Measurements from ENCODE around the gene ALDH16A1.
A peak's percentile ranks its signal among the peaks of the same experiment; 100 is the strongest.

Gene ALDH16A1

GRCh38 chr19:49420227-49420626, 32.8 kb upstream of the ALDH16A1 start:
- Mint-ChIP-seq H3K27ac (no peak overlapping the region), H3K4me3 (peak overlapping the region; percentile 36), H3K36me3 (no peaks in the 10 kb centered on the region), H3K9me3 (ENCODE audit: low read depth) (no peaks in the 10 kb centered on the region), H3K4me1 (ENCODE audit: low read depth) (peaks cover 33% of the 10 kb centered on the region), H3K27me3 (peaks cover 42% of the 10 kb centered on the region)

DNA sequence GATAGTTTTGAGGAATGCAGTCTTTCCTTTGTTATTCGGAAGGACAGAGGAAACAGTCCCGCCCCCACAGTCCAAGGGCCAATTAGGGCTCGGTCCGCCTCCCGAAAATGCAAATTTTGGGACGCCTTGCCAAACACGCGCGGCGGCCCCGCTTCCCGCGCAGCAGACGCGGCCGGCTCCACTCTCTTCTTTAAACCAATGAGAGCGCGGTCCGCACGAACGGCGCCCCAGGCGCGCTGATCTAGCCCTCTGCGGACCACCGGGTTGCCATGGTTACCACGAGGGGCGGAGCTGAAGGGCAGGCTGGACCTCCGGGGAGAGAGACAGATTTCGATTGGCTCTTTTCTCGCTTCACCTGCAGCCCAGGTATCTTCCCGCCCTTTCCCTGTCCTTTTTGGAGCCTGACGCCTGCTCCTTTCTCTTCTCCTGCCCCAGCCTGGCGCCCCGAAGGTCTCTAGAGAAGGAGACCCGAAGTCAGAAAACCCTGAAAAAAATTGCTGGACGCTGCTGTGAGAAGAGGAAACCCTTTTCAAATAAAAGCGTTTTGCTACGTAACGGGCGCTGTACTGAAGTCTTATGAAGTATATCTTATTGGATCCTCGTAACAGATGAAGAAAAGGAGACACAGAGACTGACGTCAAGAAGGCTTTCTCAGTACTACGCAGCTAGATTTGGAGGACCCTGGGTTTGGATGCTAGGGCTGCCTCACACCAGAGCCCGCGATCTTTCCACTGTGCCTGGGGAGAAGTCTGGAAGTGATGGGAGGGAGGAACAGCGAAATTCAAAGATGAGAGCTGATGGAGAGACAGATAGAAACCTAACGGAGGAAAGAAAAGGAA, 31.8 kb upstream of the ALDH16A1 start:
- Mint-ChIP-seq H3K36me3 (no peaks in the 10 kb centered on the region), H3K4me1 (ENCODE audit: low read depth) (peaks cover 41% of the 10 kb centered on the region)

DNA sequence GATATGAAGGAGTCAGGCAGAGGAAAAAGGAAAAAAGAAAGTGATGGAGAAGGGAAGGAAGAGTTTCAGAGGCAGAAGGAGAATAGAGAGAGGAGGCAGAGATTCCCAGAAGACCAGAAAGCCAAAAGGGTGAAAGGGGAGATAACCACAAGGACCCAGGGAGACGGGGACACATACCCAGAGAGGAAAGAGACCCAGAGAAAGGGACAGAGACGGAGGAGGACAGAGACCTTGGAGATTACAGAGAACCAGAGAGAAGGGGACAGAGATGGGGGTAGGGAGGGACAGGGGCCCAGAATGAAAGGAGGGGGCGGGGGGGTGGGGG, 31.2 kb upstream of the ALDH16A1 start:
- peaks cover 47% of the 10 kb centered on the region for H3K4me1 Mint-ChIP-seq (ENCODE audit: low read depth)
- H3K36me3 Mint-ChIP-seq: no peaks in the 10 kb centered on the region
- peak overlapping the region; percentile 68 for H3K4me3 Mint-ChIP-seq
- H3K27ac Mint-ChIP-seq: no peak overlapping the region
- H3K27me3 Mint-ChIP-seq: peaks cover 58% of the 10 kb centered on the region
- no peaks in the 10 kb centered on the region for H3K9me3 Mint-ChIP-seq (ENCODE audit: low read depth)

More for the DNA sequence above, 31.8 kb upstream of the ALDH16A1 start:
- H3K9me3 Mint-ChIP-seq (ENCODE audit: low read depth): no peaks in the 10 kb centered on the region
- no peak overlapping the region for H3K27ac Mint-ChIP-seq
- peak overlapping the region; percentile 68 for H3K4me3 Mint-ChIP-seq
- H3K27me3 Mint-ChIP-seq: peaks cover 52% of the 10 kb centered on the region

- no peak overlapping the region for H3K27ac Mint-ChIP-seq
- peak overlapping the region; percentile 84 for H3K4me3 Mint-ChIP-seq
- peaks cover 52% of the 10 kb centered on the region for H3K4me1 Mint-ChIP-seq (ENCODE audit: low read depth)
- H3K27me3 Mint-ChIP-seq: peaks cover 61% of the 10 kb centered on the region
- no peaks in the 10 kb centered on the region for H3K9me3 Mint-ChIP-seq (ENCODE audit: low read depth)
- no peaks in the 10 kb centered on the region for H3K36me3 Mint-ChIP-seq
These were observed 30.5 kb upstream of the ALDH16A1 start for GRCh38 chr19:49422407-49423070.

GRCh38 chr19:49423071-49423984, 29.7 kb upstream of the ALDH16A1 start, which contains the start of gene PTH2:
PTH2 (minus strand) TSS chr19:49423441; CDS start chr19:49423339, 102 bp downstream.
- Mint-ChIP-seq H3K36me3 (no peaks in the 10 kb centered on the region), H3K27me3 (peaks cover 63% of the 10 kb centered on the region), H3K27ac (no peak within 1 kb of the TSS), H3K9me3 (ENCODE audit: low read depth) (no peaks in the 10 kb centered on the region), H3K4me3 (peak within 1 kb of the TSS; percentile 84), H3K4me1 (ENCODE audit: low read depth) (peaks cover 59% of the 10 kb centered on the region)

DNA sequence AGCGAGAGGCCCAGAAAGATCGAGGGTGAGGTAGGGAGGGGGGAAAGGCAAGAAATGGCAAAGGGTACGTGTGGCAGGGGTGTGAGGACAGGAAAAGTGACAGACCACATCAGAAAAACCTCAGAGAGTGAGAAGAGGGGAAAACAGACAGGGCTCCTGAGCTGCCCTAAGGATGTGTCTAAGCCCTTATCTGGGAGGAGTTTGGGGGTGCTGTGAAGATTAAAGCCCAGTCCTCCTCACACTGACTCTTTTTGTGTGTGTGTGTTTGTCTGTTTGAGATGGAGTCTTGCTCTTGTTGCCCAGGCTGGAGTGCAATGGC, 29.1 kb upstream of the ALDH16A1 start:
- peaks cover 58% of the 10 kb centered on the region for H3K27me3 Mint-ChIP-seq
- H3K27ac Mint-ChIP-seq: no peak overlapping the region
- peaks cover 61% of the 10 kb centered on the region for H3K4me1 Mint-ChIP-seq (ENCODE audit: low read depth)
- peak overlapping the region; percentile 81 for H3K4me3 Mint-ChIP-seq
- no peaks in the 10 kb centered on the region for H3K36me3 Mint-ChIP-seq
- H3K9me3 Mint-ChIP-seq (ENCODE audit: low read depth): no peaks in the 10 kb centered on the region

DNA sequence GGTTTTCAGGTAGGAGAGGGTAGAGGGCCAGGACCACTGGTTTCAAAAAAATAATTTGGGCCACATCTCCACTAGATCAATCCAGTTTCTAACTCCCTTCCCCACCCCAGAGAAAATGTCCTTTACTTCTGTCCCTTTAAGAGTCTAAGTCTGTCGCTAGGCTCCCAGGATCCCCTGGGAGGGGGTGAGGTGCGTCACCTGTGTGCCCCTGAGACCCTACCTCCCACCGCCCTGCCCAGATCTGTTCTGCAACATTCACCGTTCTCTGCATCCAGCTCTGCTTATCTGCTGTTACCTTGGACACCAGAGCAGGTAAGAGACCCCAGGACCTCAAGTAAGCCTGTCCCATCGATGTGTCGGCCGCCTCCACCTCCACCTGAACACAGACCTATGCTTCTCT, 27.8 kb upstream of the ALDH16A1 start, which contains the start of gene GFY:
TSS of gene GFY (plus strand) at position 211 of the 400 bp plus-strand sequence. CDS start 1,043 bp downstream, outside the sequence.
- Mint-ChIP-seq H3K4me3 (no peak within 1 kb of the TSS), H3K27me3 (peaks cover 59% of the 10 kb centered on the region), H3K27ac (no peak within 1 kb of the TSS), H3K36me3 (no peaks in the 10 kb centered on the region), H3K9me3 (ENCODE audit: low read depth) (no peaks in the 10 kb centered on the region), H3K4me1 (ENCODE audit: low read depth) (peaks cover 63% of the 10 kb centered on the region)

GRCh38 chr19:49425922-49426592, 27.0 kb upstream of the ALDH16A1 start:
- Mint-ChIP-seq H3K9me3 (ENCODE audit: low read depth) (no peaks in the 10 kb centered on the region), H3K27me3 (peaks cover 58% of the 10 kb centered on the region), H3K27ac (no peak overlapping the region), H3K4me3 (peak overlapping the region; percentile 59), H3K4me1 (ENCODE audit: low read depth) (peaks cover 64% of the 10 kb centered on the region), H3K36me3 (no peaks in the 10 kb centered on the region)

GRCh38 chr19:49427339-49427738, 25.7 kb upstream of the ALDH16A1 start:
- Mint-ChIP-seq H3K9me3 (ENCODE audit: low read depth) (no peaks in the 10 kb centered on the region), H3K4me3 (no peak overlapping the region), H3K36me3 (no peaks in the 10 kb centered on the region), H3K27me3 (peaks cover 55% of the 10 kb centered on the region), H3K4me1 (ENCODE audit: low read depth) (peaks cover 60% of the 10 kb centered on the region), H3K27ac (no peak overlapping the region)

GRCh38 chr19:49427855-49428546, 25.0 kb upstream of the ALDH16A1 start:
- peaks cover 51% of the 10 kb centered on the region for H3K27me3 Mint-ChIP-seq
- H3K36me3 Mint-ChIP-seq: no peaks in the 10 kb centered on the region
- no peaks in the 10 kb centered on the region for H3K9me3 Mint-ChIP-seq (ENCODE audit: low read depth)
- H3K4me1 Mint-ChIP-seq (ENCODE audit: low read depth): peaks cover 56% of the 10 kb centered on the region
- H3K27ac Mint-ChIP-seq: no peak overlapping the region
- peak overlapping the region; percentile 56 for H3K4me3 Mint-ChIP-seq

- peaks cover 52% of the 10 kb centered on the region for H3K27me3 Mint-ChIP-seq
- H3K4me1 Mint-ChIP-seq (ENCODE audit: low read depth): peaks cover 55% of the 10 kb centered on the region
- no peaks in the 10 kb centered on the region for H3K36me3 Mint-ChIP-seq
- no peaks in the 10 kb centered on the region for H3K9me3 Mint-ChIP-seq (ENCODE audit: low read depth)
- peak overlapping the region; percentile 56 for H3K4me3 Mint-ChIP-seq
- H3K27ac Mint-ChIP-seq: no peak overlapping the region
These were observed 24.2 kb upstream of the ALDH16A1 start for GRCh38 chr19:49428547-49429451.

- Mint-ChIP-seq H3K9me3 (ENCODE audit: low read depth) (no peaks in the 10 kb centered on the region), H3K27ac (no peak overlapping the region), H3K27me3 (peaks cover 55% of the 10 kb centered on the region), H3K4me3 (no peak overlapping the region), H3K36me3 (no peaks in the 10 kb centered on the region), H3K4me1 (ENCODE audit: low read depth) (peaks cover 51% of the 10 kb centered on the region)
These were observed 22.8 kb upstream of the ALDH16A1 start for GRCh38 chr19:49430172-49430677.

All from activated naive CD8-positive, alpha-beta T cell (primary cell).